GM18502 (cell line): ENCODE measurements around the gene GOLGA2.
A peak's percentile ranks its signal among the peaks of the same experiment; 100 is the strongest.
"Not testable (repeated sequence)": the region's sequence is repeated elsewhere in the genome, so short reads cannot be mapped to it uniquely, and the experiment has no call there.

Source experiments
- ATAC-seq: cut with Tn5 transposase; IDR thresholded peaks from one replicate; pipeline ENCODE4 v1.9.1; 2021; ENCODE audit warnings: mild to moderate bottlenecking; ENCODE audit not compliant: unreplicated experiment, poor library complexity

GOLGA2 gene

GRCh38 chr9:128243215-128244018 is 32.4 kb downstream of the GOLGA2 start:
- no peak for ATAC-seq

GRCh38 chr9:128242828-128243214 is 33.0 kb downstream of the GOLGA2 start:
- no peak for ATAC-seq

GRCh38 chr9:128242124-128242523 is 33.7 kb downstream of the GOLGA2 start:
- ATAC-seq: no peak

GRCh38 chr9:128233817-128234406 is 41.9 kb downstream of the GOLGA2 start:
- no peak for ATAC-seq

GRCh38 chr9:128232528-128233428 is 43.0 kb downstream of the GOLGA2 start:
- ATAC-seq: no peak

- no peak for ATAC-seq
Observed at GRCh38 chr9:128231638-128232527, 43.9 kb downstream of the GOLGA2 start.

GRCh38 chr9:128230897-128231296 is 44.9 kb downstream of the GOLGA2 start:
- ATAC-seq: not testable (repeated sequence)

GRCh38 chr9:128226412-128226801 is 49.4 kb downstream of the GOLGA2 start:
- ATAC-seq: no peak

GRCh38 chr9:128225770-128226411 is 49.9 kb downstream of the GOLGA2 start:
- no peak for ATAC-seq

- no peak for ATAC-seq
Observed at GRCh38 chr9:128224877-128225276, 50.9 kb downstream of the GOLGA2 start.

- no peak for ATAC-seq
Observed at GRCh38 chr9:128222880-128223670, 52.7 kb downstream of the GOLGA2 start.

- ATAC-seq: no peak
Observed at GRCh38 chr9:128222026-128222425, 53.8 kb downstream of the GOLGA2 start.

GRCh38 chr9:128219831-128220230 is 56.0 kb downstream of the GOLGA2 start:
- ATAC-seq: no peak

- peak; percentile 79 for ATAC-seq
Observed at GRCh38 chr9:128218518-128219389, 57.1 kb downstream of the GOLGA2 start.

GRCh38 chr9:128218172-128218517 is 57.7 kb downstream of the GOLGA2 start:
- ATAC-seq: no peak

- no peak for ATAC-seq
Observed at GRCh38 chr9:128216781-128217553, 58.8 kb downstream of the GOLGA2 start.
